H1 (cell line): Measurements from ENCODE around the gene KLHL18. TPM values are rescaled to one million over a fixed set of nuclear protein-coding genes. Genes with fewer than 3 reads are reported as not detected.
A peak's percentile ranks its signal among the peaks of the same experiment; 100 is the strongest.

Source experiments
- CTCF ChIA-PET: fragments of 300-600 bp; sonication (Branson Sonifier 250); formaldehyde crosslinking; loops from one replicate; lab custom pipeline; 2021; ENCODE audit not compliant: partially characterized antibody; lab: Charles Lee
- POLR2A ChIA-PET: fragments of 300-600 bp; sonication (Branson Sonifier 250); formaldehyde crosslinking; loops from one replicate; lab custom pipeline; 2021; ENCODE audit warnings: inconsistent platforms; ENCODE audit not compliant: partially characterized antibody; lab: Charles Lee
- DNase-seq, 2 experiments: peaks; one replicate each; pipeline versions ENCODE4 v3.0.0 to v3.0.0-alpha.2; 2010 to 2022; ENCODE audit warnings: low spot score in 2 of 2, low read depth in 1 of 2, mixed read lengths in 1 of 2
- FAIRE-seq: peaks from 2 replicates; lab custom pipeline; 2011; peaks lifted over from hg19 to GRCh38; lab: Jason Lieb, UNC
- H2AFZ ChIP-seq: 2 replicates; pipeline ENCODE4 v1.8.1; 2012; ENCODE audit warnings: low read length, inconsistent platforms
- H2AK5ac ChIP-seq: 2 replicates; pipeline ENCODE4 v1.6.1; 2013; ENCODE audit warnings: low read depth, low read length
- H2BK120ac ChIP-seq: replicated peaks from 2 replicates; pipeline ENCODE3; 2013; ENCODE audit warnings: low read depth, low read length, inconsistent platforms
- H2BK12ac ChIP-seq: 2 replicates; pipeline ENCODE4 v1.6.1; 2013; ENCODE audit warnings: low read depth, low read length
- H2BK15ac ChIP-seq: 2 replicates; pipeline ENCODE4 v1.6.1; 2013; ENCODE audit warnings: low read length
- H2BK20ac ChIP-seq: 2 replicates; pipeline ENCODE4 v1.6.1; 2013; ENCODE audit warnings: low read length
- H2BK5ac ChIP-seq: 2 replicates; pipeline ENCODE4 v1.6.1; 2013; ENCODE audit warnings: low read depth, low read length
- H3K14ac ChIP-seq: 2 replicates; pipeline ENCODE4 v1.6.1; 2013; ENCODE audit warnings: inconsistent platforms; ENCODE audit not compliant: insufficient read length
- H3K18ac ChIP-seq: 2 replicates; pipeline ENCODE4 v1.6.1; 2013; ENCODE audit warnings: low read length; ENCODE audit errors: extremely low read depth
- H3K23ac ChIP-seq: 2 replicates; pipeline ENCODE4 v1.6.1; 2013; ENCODE audit warnings: inconsistent platforms; ENCODE audit not compliant: insufficient read length
- H3K23me2 ChIP-seq: 2 replicates; pipeline ENCODE4 v1.6.1; 2013; ENCODE audit warnings: low read depth, low read length
- H3K27ac ChIP-seq: 2 replicates; pipeline ENCODE4 v1.6.1; 2011; ENCODE audit warnings: low read depth, low read length, inconsistent platforms
- H3K27me3 ChIP-seq, 4 experiments: replicated peaks in 1 of 4; 1 replicate in 1 of 4; 2 replicates in 3 of 4; pipeline versions ENCODE4 v1.6.1 to v1.8.1; 2011 to 2013; ENCODE audit warnings: low read length in 3 of 4, mild to moderate bottlenecking in 3 of 4, inconsistent platforms in 2 of 4, mixed read lengths in 2 of 4, moderate library complexity in 1 of 4; ENCODE audit not compliant: control insufficient read depth in 3 of 4, insufficient read depth in 3 of 4; ENCODE audit errors: extremely low read depth in 1 of 4
- H3K36me3 ChIP-seq, 4 experiments: 2 replicates each; pipeline versions ENCODE4 v1.6.1 to v1.8.1; 2011 to 2013; ENCODE audit warnings: mild to moderate bottlenecking in 4 of 4, low read length in 3 of 4, moderate library complexity in 2 of 4, control low read depth in 1 of 4, inconsistent platforms in 1 of 4; ENCODE audit not compliant: insufficient read depth in 4 of 4, control insufficient read depth in 2 of 4
- H3K4ac ChIP-seq: replicated peaks from 2 replicates; pipeline ENCODE3; 2013; ENCODE audit warnings: low read length, low read depth, mixed read lengths, inconsistent platforms; ENCODE audit not compliant: insufficient read length
- H3K4me1 ChIP-seq, 4 experiments: replicated peaks in 1 of 4; 1 replicate in 1 of 4; 2 replicates in 3 of 4; pipeline versions ENCODE4 v1.6.1 to v1.8.1; 2011 to 2013; ENCODE audit warnings: low read length in 3 of 4, inconsistent platforms in 2 of 4, mixed read lengths in 1 of 4; ENCODE audit not compliant: insufficient read depth in 4 of 4, control insufficient read depth in 3 of 4
- H3K4me2 ChIP-seq, 2 experiments: 2 replicates each; pipeline versions ENCODE4 v1.6.1 to v1.8.1; 2011 to 2013; ENCODE audit warnings: low read depth in 2 of 2, low read length in 2 of 2, control low read depth in 1 of 2, inconsistent platforms in 1 of 2, mild to moderate bottlenecking in 1 of 2; ENCODE audit not compliant: insufficient read depth in 1 of 2
- H3K4me3 ChIP-seq, 4 experiments: fragments of 200-600, 300-600 bp in 1 of 4; sonication (generic), shearing (Covaris generic), sonication (Bioruptor Twin) in 1 of 4; 2 replicates each; pipeline versions ENCODE4 v1.5.1 to v1.8.1; 2011 to 2016; ENCODE audit warnings: low read length in 4 of 4, low read depth in 3 of 4, control low read depth in 2 of 4, inconsistent platforms in 2 of 4, mild to moderate bottlenecking in 2 of 4, mixed read lengths in 1 of 4, moderate library complexity in 1 of 4; ENCODE audit not compliant: insufficient read depth in 2 of 4; ENCODE audit errors: extremely low read depth in 1 of 4
- H3K56ac ChIP-seq: replicated peaks from 2 replicates; pipeline ENCODE3; 2013; ENCODE audit warnings: low read depth, mild to moderate bottlenecking, mixed read lengths, low read length, inconsistent platforms; ENCODE audit not compliant: insufficient read length
- H3K79me1 ChIP-seq: 2 replicates; pipeline ENCODE4 v1.6.1; 2013; ENCODE audit warnings: low read depth, low read length, control low read depth
- H3K79me2 ChIP-seq, 2 experiments: 2 replicates each; pipeline versions ENCODE4 v1.6.1 to v1.8.1; 2012 to 2013; ENCODE audit warnings: low read length in 2 of 2, mild to moderate bottlenecking in 2 of 2, inconsistent platforms in 1 of 2; ENCODE audit not compliant: insufficient read depth in 2 of 2, control insufficient read depth in 1 of 2
- H3K9ac ChIP-seq, 4 experiments: replicated peaks in 1 of 4; 1 replicate in 1 of 4; 2 replicates in 3 of 4; pipeline versions ENCODE4 v1.6.1 to v1.8.1; 2011 to 2013; ENCODE audit warnings: low read depth in 3 of 4, low read length in 3 of 4, control low read depth in 2 of 4, mild to moderate bottlenecking in 2 of 4, moderate library complexity in 2 of 4, inconsistent platforms in 1 of 4; ENCODE audit errors: extremely low read depth in 1 of 4
- H3K9me3 ChIP-seq, 2 experiments: 2 replicates each; pipeline versions ENCODE4 v1.6.1 to v1.8.1; 2012 to 2013; ENCODE audit warnings: mild to moderate bottlenecking in 2 of 2, moderate library complexity in 2 of 2, control low read depth in 1 of 2, inconsistent platforms in 1 of 2, low read depth in 1 of 2, low read length in 1 of 2, mixed read lengths in 1 of 2; ENCODE audit not compliant: insufficient read depth in 2 of 2
- H4K20me1 ChIP-seq, 2 experiments: replicated peaks in 1 of 2; 2 replicates each; pipeline versions ENCODE3 to v1.8.1; 2011 to 2013; ENCODE audit warnings: inconsistent platforms in 2 of 2, low read length in 2 of 2, mild to moderate bottlenecking in 1 of 2; ENCODE audit not compliant: insufficient read depth in 2 of 2, control insufficient read depth in 1 of 2
- H4K5ac ChIP-seq: 2 replicates; pipeline ENCODE4 v1.6.1; 2013; ENCODE audit warnings: low read length, low read depth, mixed read lengths, inconsistent platforms; ENCODE audit not compliant: insufficient read length
- H4K8ac ChIP-seq: 2 replicates; pipeline ENCODE4 v1.8.0; 2013; ENCODE audit warnings: mild to moderate bottlenecking, moderate library complexity, low read length, inconsistent platforms; ENCODE audit not compliant: insufficient read depth; ENCODE audit errors: extremely low read depth
- H4K91ac ChIP-seq: replicated peaks from 2 replicates; pipeline ENCODE3; 2013; ENCODE audit warnings: low read length, mixed read lengths, inconsistent platforms; ENCODE audit not compliant: insufficient read length
- NRF1 ChIP-seq: IDR thresholded peaks from 2 replicates; pipeline ENCODE4 v1.6.1; 2011; ENCODE audit warnings: mild to moderate bottlenecking, low read depth, low read length, improper control_type of control experiment
- WGBS, 2 experiments: shearing (Covaris generic) in 1 of 2; methylation state at CpG; one replicate each; pipeline versions ENCODE4 v1.1.6 to v1.1.7; 2013 to 2015; ENCODE audit warnings: low lambda C conversion rate in 2 of 2, mixed read lengths in 2 of 2, inconsistent platforms in 1 of 2, low coverage in 1 of 2, missing lambda C conversion rate in 1 of 2; ENCODE audit not compliant: insufficient replicate concordance in 2 of 2, insufficient coverage in 1 of 2, insufficient read length in 1 of 2; ENCODE audit errors: extremely low coverage in 1 of 2, missing lambda C conversion rate in 1 of 2; 5-methylcytosine and 5-hydroxymethylcytosine counted together
- polyA plus RNA-seq, 7 experiments: library from polyadenylated mRNA; depleted of rRNA in 3 of 7; stranded (reverse) in 5 of 7; unstranded in 2 of 7; fragments of >200 nt in 5 of 7; fragments of 200-250 nt in 2 of 7; gene quantifications; 1 replicate in 5 of 7; 2 replicates in 1 of 7; 4 replicates in 1 of 7; pipeline versions ENCODE4 v1.2.1 to v1.2.3, GENCODE V29; 2011 to 2013; ENCODE audit warnings: missing spikeins in 2 of 7, mixed read lengths in 2 of 7
- total RNA-seq: library from RNA; stranded (reverse); fragmentation: NEBNext Ultra II Directional; extraction: Animal tissue kit (Norgen Biotek cat#: 25700); gene quantifications from 2 replicates; pipeline ENCODE4 v1.2.1, GENCODE V29; 2021

Gene KLHL18
- total and polyA plus RNA-seq, 2 of the 8 experiments (the other 6 are each of a cell fraction or from before 2014, with no cell fraction given) = 19.9 to 31.7 TPM

DNA sequence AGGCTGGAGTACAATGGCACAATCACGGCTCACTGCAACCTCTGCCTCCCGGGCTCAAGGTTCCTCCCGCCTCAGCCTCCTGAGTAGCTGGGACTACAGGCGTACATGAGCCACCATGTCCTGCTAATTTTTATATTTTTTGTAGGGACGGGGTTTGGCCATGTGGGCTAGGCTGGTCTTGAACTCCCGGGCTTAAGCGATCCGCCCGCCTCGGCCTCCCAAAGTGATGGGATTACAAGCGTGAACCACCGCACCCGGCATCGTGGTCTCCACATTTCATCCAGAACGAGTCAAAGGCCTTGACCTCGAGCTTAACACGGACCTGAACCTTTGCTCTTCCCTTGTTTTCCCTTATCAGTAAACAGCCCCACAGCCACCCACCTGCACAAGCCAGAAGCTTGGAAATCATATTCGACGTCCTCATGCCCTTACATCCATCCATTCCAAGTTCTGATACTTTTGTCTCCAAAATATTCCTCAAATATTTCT, 96.7 kb downstream of the KLHL18 start:
- FAIRE-seq = no peak
- H2BK12ac ChIP-seq = no peak overlapping the region; the same call in 1 of the 2 replicates
- peaks cover 0 to 9% of the 10 kb centered on the region in 2 experiments for H4K20me1 ChIP-seq
- no peak overlapping the region for H3K18ac ChIP-seq
- H3K79me1 ChIP-seq = peaks cover 4% of the 10 kb centered on the region
- no peak overlapping the region for H2BK15ac ChIP-seq
- no peak overlapping the region for H2BK120ac ChIP-seq
- no peak overlapping the region for H4K8ac ChIP-seq
- H4K5ac ChIP-seq = no peak overlapping the region
- WGBS, 2 experiments = 93% methylated on average over 19 of the region's 19 CpGs; no CpG with 5 or more reads in 1 of the 2 experiments
- peak overlapping the region; percentile 75 to 91 for H3K4me2 ChIP-seq
- no peak overlapping the region for H2BK5ac ChIP-seq
- H3K56ac ChIP-seq = no peak overlapping the region
- no peak overlapping the region for H2AFZ ChIP-seq
- DNase-seq = no peak
- no peak overlapping the region for H3K4ac ChIP-seq
- no peak overlapping the region for H3K23ac ChIP-seq
- TF ChIP-seq NRF1 = no peak
- no peaks in the 10 kb centered on the region for H3K9me3 ChIP-seq
- peaks cover 8% of the 10 kb centered on the region for H3K23me2 ChIP-seq
- H3K9ac ChIP-seq = peak overlapping the region in 2 of 4 experiments; percentile 36 to 52; a peak in 3 of 7 replicates
- peak overlapping the region; percentile 81 to 94 (median 88); a peak in 5 of 8 replicates for H3K4me3 ChIP-seq
- H3K14ac ChIP-seq = no peak overlapping the region
- CTCF ChIA-PET = interaction anchor here (0.8 to 1.2 kb wide), 3 partner anchors 9 to 115 kb away, joined by 3 read pairs; no protein-coding TSS in a partner anchor
- POLR2A ChIA-PET = interaction anchor here (0.6 to 2.1 kb wide), 9 partner anchors 9 to 1900 kb away, joined by 3 to 9 read pairs (median 5); partner anchors contain the start of gene SETD2
- H4K91ac ChIP-seq = no peak overlapping the region
- H3K27ac ChIP-seq = no peak overlapping the region
- H3K27me3 ChIP-seq = no peaks in the 10 kb centered on the region
- H3K4me1 ChIP-seq = peaks cover 3 to 5% (median 3%) of the 10 kb centered on the region in 4 experiments; a peak in 6 of 7 replicates
- H2AK5ac ChIP-seq = no peak overlapping the region
- H2BK20ac ChIP-seq = no peak overlapping the region
- H3K36me3 ChIP-seq = no peaks in the 10 kb centered on the region
- H3K79me2 ChIP-seq = peaks cover 3 to 21% of the 10 kb centered on the region in 2 experiments; a peak in 3 of 4 replicates
